ENCODE data around the gene BLM.
A peak's percentile ranks its signal among the peaks of the same experiment; 100 is the strongest.
"Not testable (repeated sequence)": the region's sequence is repeated elsewhere in the genome, so short reads cannot be mapped to it uniquely, and the experiment has no call there.

BLM gene

GRCh38 chr15:90730290-90730689 is 13.1 kb downstream of the BLM start:
- DNase-seq = no peak

GRCh38 chr15:90735923-90736322 is 18.8 kb downstream of the BLM start:
- no peak for DNase-seq

GRCh38 chr15:90740545-90740944 is 23.4 kb downstream of the BLM start:
- DNase-seq = not testable (repeated sequence)

GRCh38 chr15:90742087-90742486 is 24.9 kb downstream of the BLM start:
- no peak for DNase-seq

GRCh38 chr15:90743407-90743806 is 26.3 kb downstream of the BLM start:
- no peak for DNase-seq

GRCh38 chr15:90744759-90745402 is 27.7 kb downstream of the BLM start:
- DNase-seq = no peak

GRCh38 chr15:90749754-90750153 is 32.6 kb downstream of the BLM start:
- DNase-seq = peak in 2 of 56 donors; percentile 2 to 33

GRCh38 chr15:90750186-90750585 is 33.0 kb downstream of the BLM start:
- DNase-seq = no peak

GRCh38 chr15:90751300-90751825 is 34.2 kb downstream of the BLM start:
- DNase-seq = no peak

GRCh38 chr15:90756916-90757315 is 39.8 kb downstream of the BLM start:
- DNase-seq = no peak

GRCh38 chr15:90757461-90757860 is 40.3 kb downstream of the BLM start:
- DNase-seq = no peak

- no peak for DNase-seq
Measured at GRCh38 chr15:90760661-90761232, 43.6 kb downstream of the BLM start.

GRCh38 chr15:90761629-90762028 is 44.5 kb downstream of the BLM start:
- no peak for DNase-seq

GRCh38 chr15:90762109-90762508 is 45.0 kb downstream of the BLM start:
- DNase-seq = peak in 11 of 56 donors; percentile 3 to 33 (median 9)

- DNase-seq = no peak
Measured at GRCh38 chr15:90763366-90764099, 46.4 kb downstream of the BLM start.

- DNase-seq = no peak
Measured at GRCh38 chr15:90765531-90765930, 48.4 kb downstream of the BLM start.

GRCh38 chr15:90765966-90766365 is 48.8 kb downstream of the BLM start:
- DNase-seq = no peak

- DNase-seq = no peak
Measured at GRCh38 chr15:90769375-90769774, 52.2 kb downstream of the BLM start.

GRCh38 chr15:90773485-90773884 is 56.3 kb downstream of the BLM start:
- no peak for DNase-seq

GRCh38 chr15:90774731-90775514 is 57.8 kb downstream of the BLM start:
- DNase-seq = no peak

- no peak for DNase-seq
Measured at GRCh38 chr15:90780916-90781315, 63.8 kb downstream of the BLM start.

GRCh38 chr15:90782442-90782841 is 65.3 kb downstream of the BLM start:
- no peak for DNase-seq

All from amygdala (tissue), 56 donors.